GM19025 (cell line): ENCODE data around the gene ETFA.

Experiments used
- ATAC-seq: cut with Tn5 transposase; IDR thresholded peaks from one replicate; pipeline ENCODE4 v1.9.1; 2021; ENCODE audit warnings: mild to moderate bottlenecking, low read depth, moderate library complexity; ENCODE audit not compliant: unreplicated experiment

The ETFA gene

GRCh38 chr15:76311100-76311953 is at the start of gene ETFA:
Gene ETFA, minus strand, starts transcription at chr15:76311469. Its CDS starts 81 bp downstream, at chr15:76311388.
- ATAC-seq = peak; percentile 97

- ATAC-seq = no peak
These were observed 49.1 kb upstream of the ETFA start for GRCh38 chr15:76360416-76360815.

- no peak for ATAC-seq
These were observed 47.9 kb upstream of the ETFA start for GRCh38 chr15:76359152-76359551.

- ATAC-seq = no peak
These were observed 47.2 kb upstream of the ETFA start for GRCh38 chr15:76358453-76358852.

- ATAC-seq = no peak
These were observed 43.7 kb upstream of the ETFA start for GRCh38 chr15:76354823-76355440.

GRCh38 chr15:76353903-76354302 is 42.6 kb upstream of the ETFA start:
- ATAC-seq = no peak

GRCh38 chr15:76353023-76353577 is 41.8 kb upstream of the ETFA start:
- no peak for ATAC-seq

GRCh38 chr15:76349301-76350070 is 38.2 kb upstream of the ETFA start:
- no peak for ATAC-seq

- no peak for ATAC-seq
These were observed 36.3 kb upstream of the ETFA start for GRCh38 chr15:76347482-76348055.

GRCh38 chr15:76346669-76347481 is 35.6 kb upstream of the ETFA start:
- no peak for ATAC-seq

- ATAC-seq = no peak
These were observed 34.8 kb upstream of the ETFA start for GRCh38 chr15:76345880-76346668.

GRCh38 chr15:76345583-76345879 is 34.3 kb upstream of the ETFA start:
- ATAC-seq = no peak

- ATAC-seq = no peak
These were observed 33.8 kb upstream of the ETFA start for GRCh38 chr15:76344893-76345582.

GRCh38 chr15:76343313-76343996 is 32.2 kb upstream of the ETFA start:
- no peak for ATAC-seq

- no peak for ATAC-seq
These were observed 31.3 kb upstream of the ETFA start for GRCh38 chr15:76342382-76343201.

GRCh38 chr15:76342058-76342381 is 30.8 kb upstream of the ETFA start:
- ATAC-seq = no peak

- no peak for ATAC-seq
These were observed 30.2 kb upstream of the ETFA start for GRCh38 chr15:76341366-76342057.
